OCI-LY7 (cell line): ENCODE data around the gene CLSTN2. TPM values are rescaled to one million over a fixed set of nuclear protein-coding genes. Genes with fewer than 3 reads are reported as not detected.
A peak's percentile ranks its signal among the peaks of the same experiment; 100 is the strongest.

ENCODE experiments used
- BruUV-seq: library from RNA; stranded (reverse); fragments of 400-500 nt; replicated peaks from 2 replicates; lab custom pipeline; 2021; lab: Mats Ljungman, UMichigan
- CTCF ChIA-PET: fragments of 300-600 bp; sonication (Branson Sonifier 250); formaldehyde crosslinking; loops from one replicate; lab custom pipeline; 2022; ENCODE audit warnings: antibody characterized with exemption; ENCODE audit not compliant: unreplicated experiment; lab: Charles Lee
- POLR2A ChIA-PET: fragments of 300-600 bp; sonication (Branson Sonifier 250); formaldehyde crosslinking; loops from one replicate; lab custom pipeline; 2022; ENCODE audit warnings: antibody characterized with exemption; lab: Charles Lee
- DNase-seq: peaks from one replicate; pipeline ENCODE4 v3.0.0-alpha.2; 2015; ENCODE audit warnings: low spot score
- H2AFZ ChIP-seq: fragments of 200-600 bp; sonication (generic), shearing (Covaris generic); 2 replicates; pipeline ENCODE4 v1.6.1; 2014; ENCODE audit warnings: mild to moderate bottlenecking, antibody characterized with exemption, low read length, moderate library complexity
- H3K27ac ChIP-seq: fragments of 200-600 bp; sonication (generic); 2 replicates; pipeline ENCODE4 v1.5.1; 2014; ENCODE audit warnings: mixed run types, low read depth, mild to moderate bottlenecking, moderate library complexity, low read length, inconsistent platforms; ENCODE audit not compliant: poor library complexity, severe bottlenecking
- H3K36me3 ChIP-seq: fragments of 200-600 bp; sonication (generic); 2 replicates; pipeline ENCODE4 v1.6.1; 2014; ENCODE audit warnings: mild to moderate bottlenecking, antibody characterized with exemption, low read length, moderate library complexity, mixed read lengths; ENCODE audit not compliant: insufficient read depth
- H3K4me1 ChIP-seq: fragments of 200-600 bp; sonication (generic); 2 replicates; pipeline ENCODE4 v1.5.1; 2014; ENCODE audit warnings: mild to moderate bottlenecking, low read length; ENCODE audit not compliant: insufficient read depth, poor library complexity, severe bottlenecking
- H3K4me2 ChIP-seq: fragments of 200-600 bp; sonication (generic); 2 replicates; pipeline ENCODE4 v1.6.1; 2014; ENCODE audit warnings: mild to moderate bottlenecking, low read length
- H3K4me3 ChIP-seq: fragments of 200-600 bp; sonication (generic); 2 replicates; pipeline ENCODE4 v1.5.1; 2014; ENCODE audit warnings: mild to moderate bottlenecking, low read depth, low read length; ENCODE audit not compliant: poor library complexity, severe bottlenecking
- H3K79me2 ChIP-seq: fragments of 200-600 bp; sonication (generic); 2 replicates; pipeline ENCODE4 v1.6.1; 2016; ENCODE audit warnings: low read depth, mild to moderate bottlenecking, low read length, moderate library complexity, mixed read lengths; ENCODE audit not compliant: insufficient read depth
- H3K9me2 ChIP-seq: fragments of 200-600 bp; sonication (generic); 2 replicates; pipeline ENCODE4 v1.6.1; 2016; ENCODE audit warnings: mild to moderate bottlenecking, low read length, mixed read lengths; ENCODE audit not compliant: insufficient read depth
- H3K9me3 ChIP-seq: fragments of 200-600 bp; sonication (generic); 2 replicates; pipeline ENCODE4 v1.6.1; 2014; ENCODE audit warnings: mild to moderate bottlenecking, mixed run types, low read length, mixed read lengths
- H4K20me1 ChIP-seq: fragments of 200-600 bp; sonication (generic); 2 replicates; pipeline ENCODE4 v1.6.1; 2014; ENCODE audit warnings: mild to moderate bottlenecking, antibody characterized with exemption, low read length, moderate library complexity, mixed read lengths; ENCODE audit not compliant: insufficient read depth
- CTCF ChIP-seq: fragments of 200-600 bp; sonication (generic); conservative IDR thresholded peaks from 2 replicates; pipeline ENCODE4 v1.5.1; 2014; ENCODE audit warnings: mild to moderate bottlenecking, antibody characterized with exemption, low read length, moderate library complexity, mixed read lengths
- EZH2phosphoT487 ChIP-seq: fragments of 200-600 bp; sonication (generic); IDR thresholded peaks from 2 replicates; pipeline ENCODE4 v1.6.1; 2018; ENCODE audit warnings: low read depth, borderline replicate concordance, mild to moderate bottlenecking, mixed run types, antibody characterized with exemption, low read length, moderate library complexity, mixed read lengths
- intact Hi-C: fragments of 100-400 bp; cut with micrococcal nuclease; formaldehyde crosslinking; loops from one replicate; pipeline ENCODE4 v1.10.0; 2022; ENCODE audit not compliant: unreplicated experiment
- total RNA-seq, 2 experiments: library from RNA; depleted of rRNA in 1 of 2; stranded (reverse); fragments of >200 nt in 1 of 2; shearing (Covaris generic) in 1 of 2; gene quantifications; 2 replicates each; pipeline ENCODE4 v1.2.3, GENCODE V29; 2014 to 2022

CLSTN2 gene
- total RNA-seq, 2 experiments from 2014 or later: not detected

- peaks cover 25% of the 10 kb centered on the region for H3K4me1 ChIP-seq
- no peak for DNase-seq
- no peaks in the 10 kb centered on the region for H3K36me3 ChIP-seq
- no peak overlapping the region for H2AFZ ChIP-seq
- no peaks in the 10 kb centered on the region for H3K79me2 ChIP-seq
- TF ChIP-seq CTCF: no peak
- TF ChIP-seq EZH2phosphoT487: no peak
- H3K9me2 ChIP-seq: no peaks in the 10 kb centered on the region
- BruUV-seq: no TSS peak
- H3K27ac ChIP-seq: no peak overlapping the region
- ChIA-PET CTCF (no interaction called here), POLR2A (no interaction called here)
- H4K20me1 ChIP-seq: no peaks in the 10 kb centered on the region
- no peaks in the 10 kb centered on the region for H3K9me3 ChIP-seq
- no peak overlapping the region for H3K4me2 ChIP-seq
- H3K4me3 ChIP-seq: no peak overlapping the region
- intact Hi-C loops: no loop called here
Measured at GRCh38 chr3:140537727-140538082, 602.7 kb downstream of the CLSTN2 start.

GRCh38 chr3:140540262-140540661 is 605.3 kb downstream of the CLSTN2 start:
- Histone ChIP-seq H3K4me2 (peak overlapping the region; percentile 61), H3K4me3 (peak overlapping the region; percentile 13), H3K4me1 (peaks cover 25% of the 10 kb centered on the region), H3K79me2 (no peaks in the 10 kb centered on the region), H3K9me3 (no peaks in the 10 kb centered on the region), H3K9me2 (no peaks in the 10 kb centered on the region), H3K36me3 (no peaks in the 10 kb centered on the region), H3K27ac (peak overlapping the region; percentile 56), H4K20me1 (no peaks in the 10 kb centered on the region), H2AFZ (peak overlapping the region; percentile 68)
- peak; percentile 78 for DNase-seq
- POLR2A ChIA-PET: interaction anchor here (1.4 kb wide), 1 partner anchor 14 kb away, joined by 4 read pairs; no protein-coding TSS in a partner anchor
- no peak for TF ChIP-seq CTCF
- TF ChIP-seq EZH2phosphoT487: no peak
- CTCF ChIA-PET: no interaction called here
- BruUV-seq: no TSS peak
- intact Hi-C loops: no loop called here

- DNase-seq: no peak
- intact Hi-C loops: no loop called here
- BruUV-seq: no TSS peak
- H2AFZ ChIP-seq: no peak overlapping the region
- no peaks in the 10 kb centered on the region for H3K36me3 ChIP-seq
- ChIA-PET CTCF (interaction anchor here (0.5 kb wide), 1 partner anchor 725 kb away, joined by 11 read pairs; no protein-coding TSS in a partner anchor), POLR2A (interaction anchor here (0.6 kb wide), 2 partner anchors 322 to 1153 kb away, joined by 3 read pairs; partner anchors contain the start of gene COPB2)
- H3K9me3 ChIP-seq: no peaks in the 10 kb centered on the region
- H3K4me2 ChIP-seq: no peak overlapping the region
- no peak overlapping the region for H3K4me3 ChIP-seq
- H3K27ac ChIP-seq: no peak overlapping the region
- H3K79me2 ChIP-seq: no peaks in the 10 kb centered on the region
- H3K9me2 ChIP-seq: no peaks in the 10 kb centered on the region
- H4K20me1 ChIP-seq: no peaks in the 10 kb centered on the region
- H3K4me1 ChIP-seq: peaks cover 25% of the 10 kb centered on the region
- TF ChIP-seq CTCF (no peak), EZH2phosphoT487 (no peak)
Measured at GRCh38 chr3:140541975-140542653, 607.1 kb downstream of the CLSTN2 start.
